ENCODE data around the gene EPG5. TPM values are rescaled to one million over a fixed set of nuclear protein-coding genes. Genes with fewer than 3 reads are reported as not detected.
"Not testable (repeated sequence)": the region's sequence is repeated elsewhere in the genome, so short reads cannot be mapped to it uniquely, and the experiment has no call there.

Gene EPG5
- total RNA-seq, 1 experiment from 2014 or later: 16.1 TPM

- Histone ChIP-seq H4K8ac (replicated peaks; ENCODE audit: insufficient read length, low read depth, low read length) (no peak overlapping the region), H2BK5ac (ENCODE audit: insufficient read length, low read length) (no peak overlapping the region), H3K4me1 (ENCODE audit: insufficient read depth, low read length) (no peaks in the 10 kb centered on the region; the same call in 1 of the 2 replicates), H3K79me1 (ENCODE audit: insufficient read depth, low read depth, low read length, poor library complexity, severe bottlenecking) (no peaks in the 10 kb centered on the region), H3K27ac (ENCODE audit: insufficient read length, low read depth, low read length) (no peak overlapping the region), H3K23me2 (ENCODE audit: insufficient read length, low read depth, low read length, poor library complexity, severe bottlenecking) (no peaks in the 10 kb centered on the region), H3K18ac (ENCODE audit: insufficient read length, low read depth, low read length) (no peak overlapping the region), H2BK120ac (ENCODE audit: low read depth, low read length, poor library complexity, severe bottlenecking) (no peak overlapping the region), H3K9ac (ENCODE audit: extremely low read depth, insufficient read length, low read length) (no peak overlapping the region), H3K23ac (ENCODE audit: insufficient read length, low read depth, low read length) (no peak overlapping the region), H2BK15ac (ENCODE audit: low read depth, low read length) (no peak overlapping the region), H4K5ac (ENCODE audit: insufficient read length, low read depth, low read length) (no peak overlapping the region), H3T11ph (ENCODE audit: low read length) (no peak overlapping the region), H2BK12ac (ENCODE audit: insufficient read length, low read depth, low read length) (no peak overlapping the region), H2AK5ac (ENCODE audit: insufficient read length, low read length) (no peak overlapping the region), H3K4me2 (ENCODE audit: insufficient read depth, insufficient read length, low read length) (no peak overlapping the region), H3K27me3 (ENCODE audit: insufficient read depth, low read length) (no peaks in the 10 kb centered on the region), H4K20me1 (ENCODE audit: control insufficient read depth, insufficient read depth, insufficient read length) (no peaks in the 10 kb centered on the region), H3K56ac (ENCODE audit: insufficient read length, low read depth, low read length) (no peak overlapping the region), H3K14ac (ENCODE audit: insufficient read depth, low read length) (no peak overlapping the region), H2BK20ac (ENCODE audit: low read depth, low read length, poor library complexity, severe bottlenecking) (no peak overlapping the region), H2AFZ (ENCODE audit: low read length) (no peak overlapping the region), H3K79me2 (ENCODE audit: insufficient read depth, low read length) (no peaks in the 10 kb centered on the region), H4K91ac (ENCODE audit: insufficient read length, low read depth, low read length) (no peak overlapping the region), H3K9me3 (ENCODE audit: control insufficient read depth, low read depth, low read length) (no peaks in the 10 kb centered on the region), H3K4ac (ENCODE audit: low read depth, low read length) (no peak overlapping the region)
- Mint-ChIP-seq H3K27me3 (ENCODE audit: low read depth) (no peaks in the 10 kb centered on the region; the same call in 1 of the 2 replicates), H3K4me1 (peaks cover 7 to 12% of the 10 kb centered on the region in 2 experiments), H3K4me3 (no peak overlapping the region), H3K27ac (no peak overlapping the region), H3K9me3 (peaks cover 2 to 4% of the 10 kb centered on the region in 2 experiments; a peak in 2 of 5 replicates), H3K36me3 (ENCODE audit: insufficient read depth in 1 of 3, low read depth in 3 of 3) (no peaks in the 10 kb centered on the region)
- no peak for TF ChIP-seq CTCF (conservative IDR thresholded peaks at IDR 0.05)
- WGBS (ENCODE audit: extremely low coverage, insufficient read length, low lambda C conversion rate): no CpG with 5 or more reads among the region's 1 CpG
- DNase-seq: no peak
Observed at GRCh38 chr18:45817543-45817942, 149.6 kb downstream of the EPG5 start.

GRCh38 chr18:45814733-45815132, 152.4 kb downstream of the EPG5 start:
- H4K91ac ChIP-seq (ENCODE audit: insufficient read length, low read depth, low read length); H2BK15ac ChIP-seq (ENCODE audit: low read depth, low read length); H3K79me2 ChIP-seq (ENCODE audit: insufficient read depth, low read length); H3K4me3 Mint-ChIP-seq; H2BK20ac ChIP-seq (ENCODE audit: low read depth, low read length, poor library complexity, severe bottlenecking); H3K27ac Mint-ChIP-seq; DNase-seq; H3K4ac ChIP-seq (ENCODE audit: low read depth, low read length); H2BK5ac ChIP-seq (ENCODE audit: insufficient read length, low read length); H3K4me1 ChIP-seq (ENCODE audit: insufficient read depth, low read length); H3K9ac ChIP-seq (ENCODE audit: extremely low read depth, insufficient read length, low read length); H3K27ac ChIP-seq (ENCODE audit: insufficient read length, low read depth, low read length); H3K23me2 ChIP-seq (ENCODE audit: insufficient read length, low read depth, low read length, poor library complexity, severe bottlenecking); H3K9me3 Mint-ChIP-seq; H2AK5ac ChIP-seq (ENCODE audit: insufficient read length, low read length); H3K23ac ChIP-seq (ENCODE audit: insufficient read length, low read depth, low read length); H3K27me3 ChIP-seq (ENCODE audit: insufficient read depth, low read length); H2BK120ac ChIP-seq (ENCODE audit: low read depth, low read length, poor library complexity, severe bottlenecking); H4K20me1 ChIP-seq (ENCODE audit: control insufficient read depth, insufficient read depth, insufficient read length); H3T11ph ChIP-seq (ENCODE audit: low read length); H3K18ac ChIP-seq (ENCODE audit: insufficient read length, low read depth, low read length); H4K5ac ChIP-seq (ENCODE audit: insufficient read length, low read depth, low read length); H3K79me1 ChIP-seq (ENCODE audit: insufficient read depth, low read depth, low read length, poor library complexity, severe bottlenecking); H4K8ac ChIP-seq (replicated peaks; ENCODE audit: insufficient read length, low read depth, low read length); H2AFZ ChIP-seq (ENCODE audit: low read length); H3K9me3 ChIP-seq (ENCODE audit: control insufficient read depth, low read depth, low read length); H3K4me2 ChIP-seq (ENCODE audit: insufficient read depth, insufficient read length, low read length); H2BK12ac ChIP-seq (ENCODE audit: insufficient read length, low read depth, low read length); H3K36me3 Mint-ChIP-seq (ENCODE audit: insufficient read depth in 1 of 3, low read depth in 3 of 3); H3K56ac ChIP-seq (ENCODE audit: insufficient read length, low read depth, low read length); H3K4me1 Mint-ChIP-seq; H3K27me3 Mint-ChIP-seq (ENCODE audit: low read depth); H3K14ac ChIP-seq (ENCODE audit: insufficient read depth, low read length): not testable (repeated sequence)
